Activated CD4-positive, CD25-positive, alpha-beta regulatory T cell treated with anti-CD3 and anti-CD28 coated beads, Interleukin-2, amount 50 U/mL, for 24 hours (primary cell): ENCODE measurements around the gene TMEM219.
A peak's percentile ranks its signal among the peaks of the same experiment; 100 is the strongest.

Source experiments
- ATAC-seq, 2 donors: fragments of 150-1000 bp; cut with Tn5 transposase; one replicate each; pipeline ENCODE4 v1.10.0; 2021; ENCODE audit warnings: mild to moderate bottlenecking in 1 of 2, moderate library complexity in 1 of 2

TMEM219 gene

DNA sequence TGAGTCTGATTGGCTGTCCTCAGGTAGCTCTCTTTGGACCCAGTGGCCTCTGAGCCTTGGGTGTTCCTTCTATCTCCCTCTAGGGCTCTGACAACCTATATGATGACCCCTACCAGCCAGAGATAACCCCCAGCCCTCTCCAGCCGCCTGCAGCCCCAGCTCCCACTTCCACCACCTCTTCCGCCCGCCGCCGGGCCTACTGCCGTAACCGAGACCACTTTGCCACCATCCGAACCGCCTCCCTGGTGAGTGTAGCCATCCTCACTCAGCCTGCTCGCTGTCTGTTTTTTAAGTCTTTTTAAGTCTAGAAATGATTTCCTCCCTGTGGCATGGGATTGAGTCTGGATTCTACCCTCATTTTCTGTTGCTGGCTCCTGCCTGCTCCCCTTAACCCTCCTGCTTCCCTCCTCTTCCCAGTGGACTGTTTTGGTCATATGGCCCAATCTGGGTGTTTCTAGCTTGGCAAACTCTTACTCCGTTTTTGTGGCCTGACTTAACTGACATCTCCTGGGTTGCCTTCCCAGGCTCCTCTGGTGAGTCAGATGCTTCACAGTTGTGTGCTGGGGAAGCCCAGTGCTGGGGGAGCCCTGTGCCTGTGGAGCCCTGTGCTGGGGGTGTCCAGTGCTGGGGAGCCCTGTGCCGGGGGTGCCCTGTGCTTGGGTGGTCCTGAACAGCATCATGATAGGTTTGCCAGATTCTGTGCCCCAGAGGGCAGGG, 21.7 kb downstream of the TMEM219 start:
- ATAC-seq = no peak

DNA sequence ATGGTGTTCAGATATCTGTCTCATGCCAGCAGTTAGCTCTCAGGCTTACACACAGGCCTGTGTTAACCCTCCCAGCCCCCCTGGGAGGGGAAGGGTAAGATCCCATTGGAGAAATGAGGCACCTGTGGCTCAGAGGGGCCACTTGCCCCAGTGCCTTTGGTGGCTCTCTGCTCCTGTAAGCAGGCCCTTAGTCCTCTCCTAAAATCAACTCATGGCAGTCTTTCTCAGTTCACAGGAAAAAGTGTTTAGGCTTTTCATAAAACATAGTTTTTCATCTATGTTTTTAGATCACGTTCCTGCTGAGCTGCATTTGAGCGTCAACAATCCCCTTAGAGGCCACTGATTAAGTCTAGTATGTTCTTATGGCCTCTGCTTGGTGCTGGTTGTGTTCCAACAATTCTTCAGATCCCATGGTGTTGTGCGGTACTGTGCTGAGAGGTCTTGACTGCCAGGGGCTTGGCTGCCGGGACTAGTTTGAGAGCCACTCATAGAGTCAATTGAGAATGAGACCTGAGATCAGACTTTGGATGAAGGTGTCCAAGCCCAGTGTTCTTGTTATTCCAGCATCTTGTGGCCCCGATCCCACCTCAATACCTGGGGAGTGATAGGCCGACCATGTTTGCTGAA, 22.4 kb downstream of the TMEM219 start:
- ATAC-seq = no peak

- ATAC-seq = no peak
Observed at GRCh38 chr16:29984764-29985147, 22.9 kb downstream of the TMEM219 start.

DNA sequence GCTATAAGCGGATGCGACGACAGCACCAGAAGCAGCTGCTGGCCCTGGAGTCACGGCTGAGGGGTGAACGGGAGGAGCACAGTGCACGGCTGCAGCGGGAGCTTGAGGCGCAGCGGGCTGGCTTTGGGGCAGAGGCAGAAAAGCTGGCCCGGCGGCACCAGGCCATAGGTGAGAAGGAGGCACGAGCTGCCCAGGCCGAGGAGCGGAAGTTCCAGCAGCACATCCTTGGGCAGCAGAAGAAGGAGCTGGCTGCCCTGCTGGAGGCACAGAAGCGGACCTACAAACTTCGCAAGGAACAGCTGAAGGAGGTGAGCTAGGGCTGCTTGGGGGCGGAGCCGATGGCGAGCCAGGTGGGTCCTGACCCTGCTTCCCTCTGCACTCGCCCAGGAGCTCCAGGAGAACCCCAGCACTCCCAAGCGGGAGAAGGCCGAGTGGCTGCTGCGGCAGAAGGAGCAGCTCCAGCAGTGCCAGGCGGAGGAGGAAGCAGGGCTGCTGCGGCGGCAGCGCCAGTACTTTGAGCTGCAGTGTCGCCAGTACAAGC, 23.5 kb downstream of the TMEM219 start:
- ATAC-seq = no peak

DNA sequence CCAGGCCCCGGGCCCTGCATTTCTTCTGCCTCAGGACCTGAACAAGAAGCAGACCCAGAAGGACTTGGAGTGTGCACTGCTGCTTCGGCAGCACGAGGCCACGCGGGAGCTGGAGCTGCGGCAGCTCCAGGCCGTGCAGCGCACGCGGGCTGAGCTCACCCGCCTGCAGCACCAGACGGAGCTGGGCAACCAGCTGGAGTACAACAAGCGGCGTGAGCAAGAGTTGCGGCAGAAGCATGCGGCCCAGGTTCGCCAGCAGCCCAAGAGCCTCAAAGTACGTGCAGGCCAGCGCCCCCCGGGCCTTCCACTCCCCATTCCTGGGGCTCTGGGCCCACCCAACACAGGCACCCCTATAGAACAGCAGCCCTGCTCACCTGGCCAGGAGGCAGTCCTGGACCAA, 24.4 kb downstream of the TMEM219 start:
- ATAC-seq = no peak

GRCh38 chr16:29986931-29987330, 25.1 kb downstream of the TMEM219 start:
- no peak for ATAC-seq

DNA sequence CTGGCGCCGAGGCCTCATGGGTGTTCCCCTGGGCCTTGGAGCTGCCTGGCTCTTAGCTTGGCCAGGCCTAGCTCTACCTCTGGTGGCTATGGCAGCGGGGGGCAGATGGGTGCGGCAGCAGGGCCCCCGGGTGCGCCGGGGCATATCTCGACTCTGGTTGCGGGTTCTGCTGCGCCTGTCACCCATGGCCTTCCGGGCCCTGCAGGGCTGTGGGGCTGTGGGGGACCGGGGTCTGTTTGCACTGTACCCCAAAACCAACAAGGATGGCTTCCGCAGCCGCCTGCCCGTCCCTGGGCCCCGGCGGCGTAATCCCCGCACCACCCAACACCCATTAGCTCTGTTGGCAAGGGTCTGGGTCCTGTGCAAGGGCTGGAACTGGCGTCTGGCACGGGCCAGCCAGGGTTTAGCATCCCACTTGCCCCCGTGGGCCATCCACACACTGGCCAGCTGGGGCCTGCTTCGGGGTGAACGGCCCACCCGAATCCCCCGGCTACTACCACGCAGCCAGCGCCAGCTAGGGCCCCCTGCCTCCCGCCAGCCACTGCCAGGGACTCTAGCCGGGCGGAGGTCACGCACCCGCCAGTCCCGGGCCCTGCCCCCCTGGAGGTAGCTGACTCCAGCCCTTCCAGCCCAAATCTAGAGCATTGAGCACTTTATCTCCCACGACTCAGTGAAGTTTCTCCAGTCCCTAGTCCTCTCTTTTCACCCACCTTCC, 25.6 kb downstream of the TMEM219 start:
- ATAC-seq = no peak

DNA sequence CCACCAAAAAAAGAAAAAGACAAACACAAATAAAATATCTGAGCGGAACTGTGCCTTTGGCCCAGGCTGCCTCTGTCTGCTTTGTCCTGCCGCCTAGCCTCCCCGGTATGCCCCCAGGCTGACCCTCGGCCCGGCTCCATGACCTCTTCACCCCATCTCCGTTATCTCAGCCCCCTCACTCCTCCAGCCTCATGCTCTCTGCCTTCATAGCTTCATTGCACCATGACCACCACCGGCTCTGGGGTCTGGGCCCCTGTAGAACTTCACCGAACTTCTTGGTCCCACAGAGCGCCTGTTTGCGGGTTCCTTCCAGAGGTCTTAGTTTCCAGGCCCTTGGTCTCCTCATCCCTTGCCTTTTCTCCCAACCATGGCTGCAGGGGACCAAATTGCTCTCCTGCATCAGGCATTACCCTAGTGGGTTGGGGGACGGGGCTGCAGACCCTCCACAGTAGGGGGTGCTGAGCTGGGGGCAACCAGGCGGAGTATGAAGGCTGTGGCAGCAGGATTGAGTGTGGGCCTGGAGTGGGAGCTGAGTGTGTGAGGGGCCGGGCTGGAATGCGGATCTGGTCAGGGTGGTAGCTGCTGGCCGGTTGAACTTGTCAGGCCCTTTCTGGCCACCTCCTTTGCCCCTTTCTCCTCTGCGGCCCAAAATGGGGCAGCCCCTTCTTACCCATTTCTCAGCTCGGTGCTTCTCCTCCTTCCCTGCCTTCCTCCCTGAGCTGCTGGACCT, 26.6 kb downstream of the TMEM219 start:
- no peak for ATAC-seq

- ATAC-seq = no peak
Observed at GRCh38 chr16:29989111-29989858, 27.4 kb downstream of the TMEM219 start.

DNA sequence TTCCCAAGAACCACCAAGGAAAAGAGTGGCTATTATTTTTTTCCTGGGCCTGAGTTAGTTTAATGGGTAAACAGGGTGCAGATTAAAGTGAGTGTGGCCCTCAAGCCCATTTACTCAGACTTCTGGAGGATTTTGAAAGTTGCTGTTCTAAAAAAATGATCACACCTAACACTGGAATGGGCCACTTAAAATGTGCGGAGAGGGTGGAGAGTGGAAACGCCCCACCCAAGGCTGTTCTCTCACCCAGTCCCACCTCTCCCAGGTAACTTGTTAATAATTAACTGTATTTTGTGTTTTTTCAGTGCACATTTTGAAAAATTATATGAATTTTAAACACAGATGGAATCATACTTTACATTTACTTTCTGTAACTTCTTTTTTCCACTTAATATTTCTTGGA, 28.2 kb downstream of the TMEM219 start:
- ATAC-seq = no peak

DNA sequence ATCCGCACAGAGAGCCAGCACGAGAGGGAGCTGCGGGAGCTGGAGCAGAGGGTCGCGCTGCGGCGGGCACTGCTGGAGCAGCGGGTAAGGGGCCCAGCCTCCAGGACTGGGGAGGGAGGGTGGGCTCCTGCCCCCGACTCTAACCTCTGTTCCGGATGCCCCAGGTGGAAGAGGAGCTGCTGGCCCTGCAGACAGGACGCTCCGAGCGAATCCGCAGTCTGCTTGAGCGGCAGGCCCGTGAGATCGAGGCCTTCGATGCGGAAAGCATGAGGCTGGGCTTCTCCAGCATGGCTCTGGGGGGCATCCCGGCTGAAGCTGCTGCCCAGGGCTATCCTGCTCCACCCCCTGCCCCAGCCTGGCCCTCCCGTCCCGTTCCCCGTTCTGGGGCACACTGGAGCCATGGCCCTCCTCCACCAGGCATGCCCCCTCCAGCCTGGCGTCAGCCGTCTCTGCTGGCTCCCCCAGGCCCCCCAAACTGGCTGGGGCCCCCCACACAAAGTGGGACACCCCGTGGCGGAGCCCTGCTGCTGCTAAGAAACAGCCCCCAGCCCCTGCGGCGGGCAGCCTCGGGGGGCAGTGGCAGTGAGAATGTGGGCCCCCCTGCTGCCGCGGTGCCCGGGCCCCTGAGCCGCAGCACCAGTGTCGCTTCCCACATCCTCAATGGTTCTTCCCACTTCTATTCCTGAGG, 29.1 kb downstream of the TMEM219 start:
- no peak for ATAC-seq

DNA sequence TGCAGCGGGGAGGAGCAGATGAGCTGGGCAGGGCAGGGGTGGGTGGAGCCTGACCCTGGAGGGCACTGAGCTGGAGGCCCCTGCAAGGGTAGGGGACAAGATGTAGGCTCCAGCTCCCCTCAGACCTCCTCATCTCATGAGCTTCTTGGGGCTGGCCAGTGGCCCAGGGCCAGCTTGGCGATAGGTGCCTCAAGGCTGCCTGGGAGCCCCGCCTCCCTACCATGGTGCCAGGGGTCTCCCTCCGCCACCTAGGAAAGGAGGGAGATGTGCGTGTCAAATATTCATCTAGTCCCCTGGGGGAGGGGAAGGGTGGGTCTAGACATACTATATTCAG, 29.7 kb downstream of the TMEM219 start:
- ATAC-seq = no peak

DNA sequence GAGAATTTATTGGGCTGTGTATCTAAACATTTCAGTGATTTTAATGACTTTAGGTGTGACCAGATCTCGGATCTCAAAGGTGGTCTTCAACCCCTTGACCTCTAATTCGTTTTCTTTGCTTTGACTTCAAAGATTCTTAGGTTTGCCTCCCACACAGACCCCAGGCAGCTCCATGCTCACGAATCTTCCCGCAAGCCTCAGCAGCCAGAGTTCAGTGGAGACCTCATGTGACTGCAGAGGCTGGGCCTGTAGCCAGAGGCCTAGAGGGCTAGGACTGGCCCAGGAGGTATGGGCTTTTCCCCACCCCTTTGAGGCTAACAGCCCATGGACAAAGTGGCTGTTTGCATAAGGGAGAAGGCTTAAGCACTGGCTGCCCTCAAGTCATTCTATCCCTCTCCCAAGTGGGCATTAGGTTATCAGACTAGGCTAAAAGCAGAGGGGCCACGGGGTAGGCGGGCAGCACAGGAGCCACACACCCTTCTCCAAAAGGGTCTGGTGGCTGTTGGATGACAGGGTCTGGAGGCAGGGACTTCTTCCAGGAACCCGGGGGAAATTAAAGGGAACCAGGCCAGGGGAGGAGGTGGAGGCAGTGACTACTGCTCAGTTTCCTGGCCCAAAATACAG, 30.6 kb downstream of the TMEM219 start:
- ATAC-seq = no peak

DNA sequence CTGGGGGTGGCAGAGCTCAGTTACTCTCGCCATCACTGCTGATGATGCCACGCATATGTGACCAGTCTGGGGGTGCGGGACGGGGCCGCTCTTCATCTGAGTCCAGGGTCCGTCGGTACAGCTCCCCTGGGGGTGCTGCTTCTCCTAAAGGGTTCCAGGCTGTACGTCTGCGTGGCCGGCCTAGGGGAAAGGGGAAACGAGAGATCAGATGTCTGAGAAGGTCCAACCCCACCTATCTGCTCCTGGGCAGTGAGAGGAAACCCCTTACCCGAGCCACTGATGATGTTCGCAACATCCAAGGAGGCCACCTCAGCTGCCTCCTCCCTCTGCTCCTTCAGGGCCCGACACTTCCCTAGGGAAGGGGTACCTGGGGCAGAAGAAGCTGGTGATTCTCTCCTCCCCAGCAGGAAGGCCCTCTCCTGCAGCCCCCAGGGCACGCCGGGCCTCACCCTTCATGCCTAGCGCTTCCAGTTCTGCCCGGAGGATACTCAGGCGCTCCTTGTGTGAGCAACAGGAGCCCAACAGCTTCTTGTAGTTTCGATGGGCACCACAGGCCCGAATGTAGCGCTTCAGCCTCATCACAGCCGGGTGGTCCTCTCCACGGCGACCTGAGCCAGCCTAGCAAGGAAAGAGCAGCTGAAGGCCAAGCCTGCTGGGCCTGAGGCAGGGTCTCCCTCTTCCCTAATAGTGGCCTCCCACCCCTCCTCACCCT, 31.5 kb downstream of the TMEM219 start:
- no peak for ATAC-seq

DNA sequence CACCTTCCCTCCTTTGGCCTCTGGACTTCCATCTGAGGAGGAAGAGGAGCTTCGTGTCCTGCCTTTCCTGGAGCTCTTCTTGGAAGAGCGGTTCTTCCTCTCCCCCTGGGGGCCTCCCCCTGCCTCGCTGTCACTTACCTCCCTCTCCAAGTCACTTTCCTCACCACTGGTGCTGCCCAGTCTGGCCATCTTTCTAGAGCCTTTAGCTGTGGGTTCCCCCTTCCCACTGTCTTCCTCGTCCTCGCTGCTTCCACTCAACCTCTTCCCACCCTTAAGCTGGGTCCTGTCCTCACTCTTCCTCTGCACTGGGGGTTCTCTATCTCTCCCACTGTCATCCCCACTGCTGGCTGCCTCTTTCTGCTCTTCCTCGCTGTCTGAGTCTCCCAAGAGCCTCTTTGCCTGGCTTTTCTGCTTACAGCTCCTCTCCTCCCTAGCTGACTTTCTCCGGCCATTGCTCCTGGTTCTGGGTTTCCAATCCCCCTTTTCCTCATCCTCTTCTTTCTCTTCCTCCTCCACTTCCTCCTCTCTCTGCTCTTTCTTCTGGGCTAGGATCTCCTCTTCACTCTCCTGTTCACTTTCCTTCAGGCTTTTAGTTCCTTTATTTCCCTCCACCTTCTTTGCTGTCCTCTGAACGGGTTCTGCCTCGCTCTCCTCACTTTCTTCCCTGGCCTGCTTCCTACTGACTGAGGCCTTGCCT, 32.2 kb downstream of the TMEM219 start:
- ATAC-seq = no peak

DNA sequence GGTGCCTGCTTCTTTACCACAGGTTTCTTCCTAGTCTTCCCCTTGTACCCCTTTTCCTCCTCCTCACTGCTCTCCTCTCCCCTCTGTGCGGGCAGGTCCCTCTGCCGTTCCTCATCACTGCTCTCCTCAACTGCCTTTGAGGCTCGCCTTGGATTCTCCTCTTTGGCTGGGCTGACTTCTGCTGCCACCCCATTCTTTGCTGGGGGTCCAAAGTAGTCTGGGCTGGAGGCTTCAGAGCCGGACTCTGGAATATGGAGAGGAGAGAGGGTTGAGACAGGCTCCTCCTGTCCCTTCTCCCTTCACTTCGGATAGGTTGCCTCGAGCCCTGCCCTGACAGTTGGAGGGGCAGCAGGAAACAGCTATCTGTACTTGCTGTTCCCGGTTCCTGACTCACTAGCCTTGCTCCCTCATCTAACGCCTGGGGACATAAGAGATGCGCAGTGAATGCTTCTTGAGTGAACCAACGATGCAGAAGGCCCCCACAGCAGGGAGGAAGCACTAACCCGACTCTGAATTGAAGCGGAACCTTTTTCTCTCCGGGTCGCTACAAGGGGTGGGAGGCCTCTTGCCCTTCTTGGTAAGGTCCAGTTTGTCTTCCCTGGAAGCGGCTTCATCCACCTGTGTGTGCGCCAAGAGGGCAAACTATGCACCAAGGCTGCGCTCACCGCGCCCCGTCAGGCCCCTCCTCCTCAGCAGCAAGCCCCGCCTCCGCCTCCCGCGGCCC, 32.9 kb downstream of the TMEM219 start:
- ATAC-seq = peak in 1 of 2 donors; percentile 40

GRCh38 chr16:29995324-29995910, 33.5 kb downstream of the TMEM219 start, which contains the start of gene HIRIP3:
Gene HIRIP3 (minus strand): TSS chr16:29995617. CDS start chr16:29995605, 12 bp downstream.
- peak; percentile 54 to 64 for ATAC-seq

DNA sequence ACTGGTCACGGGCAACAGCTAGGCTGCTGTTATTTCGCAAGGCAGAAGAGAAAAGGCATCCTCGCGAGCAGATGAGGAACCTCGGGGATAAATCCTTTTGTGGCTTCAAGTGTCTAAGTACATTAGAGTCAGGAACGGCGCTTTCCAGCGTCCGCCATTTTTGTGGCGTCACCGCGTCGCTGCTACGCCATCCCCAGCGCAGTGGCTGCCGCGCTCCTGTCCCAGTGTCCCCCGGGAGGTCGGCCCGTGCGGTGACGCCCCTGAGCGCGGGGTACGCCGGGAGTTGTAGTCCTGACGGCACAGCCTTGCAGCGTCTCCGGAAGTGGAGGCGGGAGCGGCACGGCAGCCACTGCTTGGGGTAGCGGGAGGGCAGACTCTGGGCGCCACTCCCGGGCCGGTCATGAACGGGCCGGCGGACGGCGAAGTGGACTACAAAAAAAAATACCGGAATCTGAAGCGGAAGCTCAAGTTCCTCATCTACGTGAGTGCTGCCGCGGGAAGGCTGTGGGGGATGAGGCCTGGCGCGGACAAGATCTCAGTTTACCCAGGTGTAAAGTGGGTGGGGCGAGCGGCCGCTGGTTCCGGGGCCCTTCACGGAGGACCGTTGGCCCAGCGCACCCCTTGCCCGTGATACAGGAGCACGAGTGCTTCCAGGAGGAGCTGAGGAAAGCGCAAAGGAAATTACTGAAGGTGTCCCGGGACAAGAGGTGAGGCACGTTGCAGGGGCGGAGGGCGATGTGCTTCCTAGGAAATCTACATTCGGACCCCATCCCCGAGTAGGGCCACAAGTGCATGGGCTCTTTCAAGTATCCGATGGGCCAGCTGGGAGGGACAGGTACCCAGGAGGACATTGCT, 34.3 kb downstream of the TMEM219 start, which contains the start of gene INO80E:
Gene INO80E (plus strand): TSS at position 331 of the 855 bp plus-strand sequence. CDS start 70 bp downstream, at position 401.
- ATAC-seq = peak; percentile 99
